ENCODE measurements around the gene SLC41A2. TPM values are rescaled to one million over a fixed set of nuclear protein-coding genes. Genes with fewer than 3 reads are reported as not detected.
A peak's percentile ranks its signal among the peaks of the same experiment; 100 is the strongest.

SLC41A2 gene
- total RNA-seq, 1 experiment from 2014 or later = 27.3 TPM

GRCh38 chr12:104986022-104986941, 28.2 kb upstream of the SLC41A2 start, which contains the start of gene NOPCHAP1:
Gene NOPCHAP1, plus strand, starts transcription at chr12:104986316. Its CDS starts 37 bp downstream, at chr12:104986353.
- Histone ChIP-seq H3K9me3 (ENCODE audit: control insufficient read depth, insufficient read depth, low read depth, low read length) (no peaks in the 10 kb centered on the region), H3K4me1 (ENCODE audit: control insufficient read depth, insufficient read depth, low read length) (peaks cover 10% of the 10 kb centered on the region), H3K27me3 (ENCODE audit: control insufficient read depth, insufficient read depth, low read length) (no peaks in the 10 kb centered on the region), H3K4me3 (ENCODE audit: low read depth in 2 of 2, low read length in 2 of 2) (peak within 1 kb of the TSS; percentile 74 to 87), H3K36me3 (ENCODE audit: control insufficient read depth, insufficient read depth, low read length) (peaks cover 7% of the 10 kb centered on the region), H3K27ac (ENCODE audit: low read length) (peak within 1 kb of the TSS; percentile 62)
- peak; percentile 91 for TF ChIP-seq POLR2AphosphoS5 (IDR thresholded peaks at IDR 0.05; ENCODE audit: low read depth, low read length)
- TF ChIP-seq SIN3A (IDR thresholded peaks at IDR 0.05; ENCODE audit: borderline replicate concordance, insufficient read depth, low read depth, low read length) = no peak
- 0 out of 4 replicates have a peak, but pooled peaks of 1 of the 2 experiments have one; percentile 41 for TF ChIP-seq REST (IDR thresholded peaks at IDR 0.05; ENCODE audit: insufficient read depth in 1 of 2, low read depth in 2 of 2, low read length in 1 of 2)
- no peak for TF ChIP-seq TCF7L2 (IDR thresholded peaks at IDR 0.05; ENCODE audit: low read depth, low read length)
- in situ Hi-C loops (cut with HindIII; ENCODE audit: low pct_unique_long_range_greater_than_20kb, low sequenced_read_pairs) = no loop called here
- DNase-seq (ENCODE audit: low read depth, low spot score) (peak; percentile 33), ATAC-seq (peak; percentile 100)
- intact Hi-C loops (cut with micrococcal nuclease; ENCODE audit: unreplicated experiment) = no loop called here
- CTCF ChIA-PET = interaction anchor here (0.6 kb wide), 1 partner anchor 62 kb away, joined by 3 read pairs; no protein-coding TSS in a partner anchor
- no TSS peak for BruUV-seq (replicated peaks)
- POLR2A ChIA-PET = no interaction called here

GRCh38 chr12:104985206-104985605, 27.1 kb upstream of the SLC41A2 start:
- DNase-seq (ENCODE audit: low read depth, low spot score) = no peak
- intact Hi-C loops (cut with micrococcal nuclease; ENCODE audit: unreplicated experiment) = no loop called here

More at GRCh38 chr12:104985206-104985605, 27.1 kb upstream of the SLC41A2 start:
- no peak overlapping the region for H3K27ac ChIP-seq (ENCODE audit: low read length)
- no peaks in the 10 kb centered on the region for H3K9me3 ChIP-seq (ENCODE audit: control insufficient read depth, insufficient read depth, low read depth, low read length)
- no peaks in the 10 kb centered on the region; the same call in none of the 2 replicates for H3K36me3 ChIP-seq (ENCODE audit: control insufficient read depth, insufficient read depth, low read length)
- ATAC-seq = peak; percentile 56; the same call in 1 of the 2 replicates
- peaks cover 10% of the 10 kb centered on the region for H3K4me1 ChIP-seq (ENCODE audit: control insufficient read depth, insufficient read depth, low read length)
- no TSS peak for BruUV-seq (replicated peaks)
- ChIA-PET POLR2A (interaction anchor here (0.5 kb wide), 1 partner anchor 182 kb away, joined by 3 read pairs; no protein-coding TSS in a partner anchor), CTCF (no interaction called here)
- peak overlapping the region; percentile 74 to 87 for H3K4me3 ChIP-seq (ENCODE audit: low read depth in 2 of 2, low read length in 2 of 2)
- in situ Hi-C loops (cut with HindIII; ENCODE audit: low pct_unique_long_range_greater_than_20kb, low sequenced_read_pairs) = no loop called here
- TF ChIP-seq TCF7L2 (IDR thresholded peaks at IDR 0.05; ENCODE audit: low read depth, low read length) (no peak), REST (IDR thresholded peaks at IDR 0.05; ENCODE audit: insufficient read depth in 1 of 2, low read depth in 2 of 2, low read length in 1 of 2) (no peak), CTCF (IDR thresholded peaks at IDR 0.05) (peak; percentile 69), POLR2AphosphoS5 (IDR thresholded peaks at IDR 0.05; ENCODE audit: low read depth, low read length) (no peak), SIN3A (IDR thresholded peaks at IDR 0.05; ENCODE audit: borderline replicate concordance, insufficient read depth, low read depth, low read length) (no peak)
- H3K27me3 ChIP-seq (ENCODE audit: control insufficient read depth, insufficient read depth, low read length) = no peaks in the 10 kb centered on the region

Measured in Panc1 (cell line).